MCF 10A (cell line): Measurements from ENCODE around the gene ITGA2. TPM values are rescaled to one million over a fixed set of nuclear protein-coding genes. Genes with fewer than 3 reads are reported as not detected.

Source experiments
- BruUV-seq: library from RNA; stranded (reverse); fragments of 400-500 nt; replicated peaks from 2 replicates; lab custom pipeline; 2021; lab: Mats Ljungman, UMichigan
- CTCF ChIA-PET: fragments of 300-600 bp; sonication (Branson Sonifier 250); formaldehyde crosslinking; extraction: SDS; loops from one replicate; lab custom pipeline; 2021; ENCODE audit warnings: antibody characterized with exemption, inconsistent platforms; lab: Yijun Ruan, JAX
- POLR2A ChIA-PET: fragments of 300-600, 350-650 bp; sonication (Branson Sonifier 250); formaldehyde crosslinking; extraction: SDS; loops from one replicate; lab custom pipeline; 2020; ENCODE audit warnings: antibody characterized with exemption, inconsistent platforms; lab: Yijun Ruan, JAX
- DNase-seq: peaks from one replicate; pipeline ENCODE4 v3.0.0-alpha.2; 2018; ENCODE audit not compliant: unreplicated experiment
- H3K27ac Mint-ChIP-seq: one replicate; pipeline ENCODE4 v1.8.0; 2022; ENCODE audit warnings: mild to moderate bottlenecking, low read depth, mixed read lengths; ENCODE audit not compliant: unreplicated experiment
- H3K27me3 Mint-ChIP-seq: one replicate; pipeline ENCODE4 v1.8.0; 2022; ENCODE audit warnings: mixed read lengths; ENCODE audit not compliant: insufficient read depth, unreplicated experiment
- H3K36me3 Mint-ChIP-seq: one replicate; pipeline ENCODE4 v1.8.0; 2022; ENCODE audit warnings: mild to moderate bottlenecking, moderate library complexity, mixed read lengths; ENCODE audit not compliant: insufficient read depth, unreplicated experiment
- H3K4me1 Mint-ChIP-seq: one replicate; pipeline ENCODE4 v1.8.0; 2022; ENCODE audit warnings: mixed read lengths; ENCODE audit not compliant: insufficient read depth, unreplicated experiment
- H3K4me3 Mint-ChIP-seq: one replicate; pipeline ENCODE4 v1.8.0; 2022; ENCODE audit warnings: mild to moderate bottlenecking, moderate library complexity, mixed read lengths; ENCODE audit not compliant: unreplicated experiment
- H3K9me3 Mint-ChIP-seq: one replicate; pipeline ENCODE4 v1.8.0; 2022; ENCODE audit warnings: mixed read lengths; ENCODE audit not compliant: unreplicated experiment
- intact Hi-C: fragments of 100-400 bp; cut with micrococcal nuclease; formaldehyde crosslinking; loops from 2 replicates; pipeline ENCODE4 v1.14.1; 2022
- total RNA-seq: library from RNA; stranded (reverse); gene quantifications from 2 replicates; pipeline ENCODE4 v1.2.3, GENCODE V29; 2022
- TF ChIP-seq, protein P1 (sequence below): fragments of 200-600 bp; IDR thresholded peaks from one replicate; pipeline ENCODE4 v1.8.0; 2022; ENCODE audit warnings: antibody characterized with exemption, mild to moderate bottlenecking; ENCODE audit not compliant: unreplicated experiment

ITGA2 gene
- total RNA-seq, 1 experiment from 2014 or later: 16.8 TPM

DNA sequence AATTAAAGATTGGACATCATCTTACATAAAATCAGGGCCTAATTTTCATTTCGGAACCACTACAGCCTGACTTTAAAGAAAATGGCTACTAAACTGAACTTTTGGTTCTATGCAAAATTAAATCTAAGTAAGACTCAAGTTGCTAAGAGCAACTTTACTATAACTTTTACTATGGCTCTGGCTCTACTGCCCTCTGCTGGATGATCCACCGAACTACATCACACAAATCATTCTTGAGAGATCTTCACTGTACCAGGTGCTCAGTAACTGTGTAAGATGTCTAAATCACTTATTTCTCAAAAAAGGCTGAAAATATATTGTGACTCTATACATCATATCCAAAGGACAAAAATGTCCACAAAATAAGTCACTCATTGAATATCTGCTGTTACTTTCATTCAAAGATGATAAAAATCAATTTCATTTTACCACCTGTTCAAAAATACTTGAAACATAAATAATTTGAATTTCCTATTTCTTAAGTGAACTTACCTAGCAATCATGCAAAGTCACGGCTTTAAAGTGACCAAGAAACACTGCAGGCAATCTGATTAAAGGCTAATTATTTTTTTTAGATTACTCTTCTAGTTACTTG lies 106.9 kb downstream of the ITGA2 start:
- Mint-ChIP-seq H3K4me3 (no peak overlapping the region), H3K27me3 (no peaks in the 10 kb centered on the region), H3K9me3 (no peaks in the 10 kb centered on the region), H3K4me1 (peaks cover 7% of the 10 kb centered on the region), H3K27ac (no peak overlapping the region), H3K36me3 (peaks cover 12% of the 10 kb centered on the region)
- POLR2A ChIA-PET: interaction anchor here (0.8 to 3.7 kb wide), 5 partner anchors 9 to 148 kb away, joined by 3 to 19 read pairs (median 3); no protein-coding TSS in a partner anchor
- DNase-seq: peak; percentile 70
- CTCF ChIA-PET: interaction anchor here (0.6 to 7.6 kb wide), 14 partner anchors 8 to 1116 kb away, joined by 3 to 248 read pairs (median 4); no protein-coding TSS in a partner anchor
- TF ChIP-seq, protein P1, sequence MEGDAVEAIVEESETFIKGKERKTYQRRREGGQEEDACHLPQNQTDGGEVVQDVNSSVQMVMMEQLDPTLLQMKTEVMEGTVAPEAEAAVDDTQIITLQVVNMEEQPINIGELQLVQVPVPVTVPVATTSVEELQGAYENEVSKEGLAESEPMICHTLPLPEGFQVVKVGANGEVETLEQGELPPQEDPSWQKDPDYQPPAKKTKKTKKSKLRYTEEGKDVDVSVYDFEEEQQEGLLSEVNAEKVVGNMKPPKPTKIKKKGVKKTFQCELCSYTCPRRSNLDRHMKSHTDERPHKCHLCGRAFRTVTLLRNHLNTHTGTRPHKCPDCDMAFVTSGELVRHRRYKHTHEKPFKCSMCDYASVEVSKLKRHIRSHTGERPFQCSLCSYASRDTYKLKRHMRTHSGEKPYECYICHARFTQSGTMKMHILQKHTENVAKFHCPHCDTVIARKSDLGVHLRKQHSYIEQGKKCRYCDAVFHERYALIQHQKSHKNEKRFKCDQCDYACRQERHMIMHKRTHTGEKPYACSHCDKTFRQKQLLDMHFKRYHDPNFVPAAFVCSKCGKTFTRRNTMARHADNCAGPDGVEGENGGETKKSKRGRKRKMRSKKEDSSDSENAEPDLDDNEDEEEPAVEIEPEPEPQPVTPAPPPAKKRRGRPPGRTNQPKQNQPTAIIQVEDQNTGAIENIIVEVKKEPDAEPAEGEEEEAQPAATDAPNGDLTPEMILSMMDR: peak; percentile 69
- BruUV-seq: no TSS peak
- intact Hi-C loops: loop anchor here (1.0 to 5.0 kb wide), 3 partner anchors 106 to 309 kb away; partner anchors contain the start of genes ITGA1 and PELO

DNA sequence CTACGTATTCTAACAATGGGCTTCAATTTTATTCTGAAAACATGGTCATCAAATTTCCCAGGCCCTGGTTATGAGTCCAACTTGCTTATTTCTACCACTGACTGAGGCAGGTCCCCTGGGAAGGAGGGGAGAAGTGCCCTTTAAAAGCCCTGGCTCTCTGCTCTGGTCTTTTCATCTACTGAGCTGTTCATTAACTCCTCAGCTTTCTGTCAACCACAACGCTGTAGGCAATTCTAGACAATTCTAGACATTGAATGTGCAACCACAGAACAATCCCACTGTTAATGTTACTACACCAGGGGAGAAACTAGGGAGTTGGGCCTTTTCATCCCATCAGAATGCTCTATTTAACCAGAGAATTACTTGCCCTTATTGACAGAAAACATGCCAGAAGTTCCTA lies 110.4 kb downstream of the ITGA2 start:
- Mint-ChIP-seq H3K4me1 (no peaks in the 10 kb centered on the region), H3K4me3 (no peak overlapping the region), H3K27ac (no peak overlapping the region), H3K9me3 (no peaks in the 10 kb centered on the region), H3K36me3 (peaks cover 32% of the 10 kb centered on the region), H3K27me3 (no peaks in the 10 kb centered on the region)
- POLR2A ChIA-PET: interaction anchor here (0.6 to 1.3 kb wide), 2 partner anchors 149 to 249 kb away, joined by 3 read pairs; no protein-coding TSS in a partner anchor
- TF ChIP-seq, protein P1: no peak
- DNase-seq: no peak
- no TSS peak for BruUV-seq
- CTCF ChIA-PET: interaction anchor here (0.6 to 7.6 kb wide), 3 partner anchors 10 to 152 kb away, joined by 4 to 248 read pairs (median 5); partner anchors contain the start of gene MOCS2
- intact Hi-C loops: loop anchor here (5.0 kb wide), 1 partner anchor 312 kb away; the partner anchor contains the start of genes ITGA1 and PELO

DNA sequence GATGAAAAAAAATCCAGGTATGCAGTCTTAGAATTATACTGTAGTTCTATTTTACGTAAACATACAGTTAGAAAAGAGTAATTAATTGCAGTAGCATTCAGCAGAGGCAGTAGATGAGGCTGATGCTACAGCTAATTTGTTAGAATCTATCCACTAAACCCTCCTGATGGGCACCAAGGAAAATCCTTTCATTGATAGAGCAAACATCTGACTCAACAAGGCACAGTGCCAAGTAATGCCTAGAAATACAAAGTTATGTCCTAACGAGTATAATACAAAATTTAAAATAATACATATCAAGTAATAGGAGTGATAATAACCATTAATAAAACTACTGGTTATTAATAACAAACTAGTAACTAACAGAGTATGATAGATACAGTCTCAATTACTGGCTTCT lies 111.5 kb downstream of the ITGA2 start:
- H3K9me3 Mint-ChIP-seq: no peaks in the 10 kb centered on the region
- no TSS peak for BruUV-seq
- H3K27ac Mint-ChIP-seq: no peak overlapping the region
- H3K36me3 Mint-ChIP-seq: peaks cover 42% of the 10 kb centered on the region
- peak; percentile 20 for DNase-seq
- ChIA-PET CTCF (interaction anchor here (7.6 kb wide), 1 partner anchor 153 kb away, joined by 248 read pairs; no protein-coding TSS in a partner anchor), POLR2A (interaction anchor here (0.7 to 2.0 kb wide), 3 partner anchors 9 to 146 kb away, joined by 3 to 9 read pairs (median 3); partner anchors contain the start of gene MOCS2)
- H3K4me1 Mint-ChIP-seq: peaks cover 5% of the 10 kb centered on the region
- no peaks in the 10 kb centered on the region for H3K27me3 Mint-ChIP-seq
- intact Hi-C loops: no loop called here
- TF ChIP-seq, protein P1: no peak
- no peak overlapping the region for H3K4me3 Mint-ChIP-seq

DNA sequence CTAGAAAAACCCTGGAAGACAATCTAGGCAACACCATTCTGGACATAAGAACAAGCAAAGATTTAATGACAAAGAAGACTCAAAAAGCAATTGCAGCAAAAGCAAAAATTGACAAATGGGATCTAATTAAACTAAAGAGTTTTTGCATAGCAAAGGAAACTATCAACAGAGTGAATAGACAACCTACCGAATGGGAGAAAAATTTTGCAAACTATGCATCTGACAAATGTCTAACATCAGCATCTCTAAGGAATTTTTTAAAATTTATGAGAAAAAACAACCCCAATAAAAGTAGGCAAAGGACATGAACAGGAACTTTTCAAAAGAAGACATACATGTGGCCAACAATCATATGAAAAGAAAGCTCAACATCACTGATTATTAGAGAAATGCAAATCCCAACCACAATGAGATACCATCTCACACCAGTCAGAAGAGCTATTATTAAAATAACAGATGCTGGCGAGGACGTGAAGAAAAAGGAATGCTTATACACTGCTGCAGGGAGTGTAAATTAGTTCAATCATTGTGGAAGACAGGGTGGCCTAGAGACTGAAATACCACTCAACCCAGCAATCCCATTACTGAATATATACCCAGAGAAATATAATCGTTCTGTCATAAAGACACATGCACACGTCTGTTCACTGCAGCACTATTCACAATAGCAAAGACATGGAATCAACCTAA lies 116.6 kb downstream of the ITGA2 start:
- H3K4me3 Mint-ChIP-seq: no peak overlapping the region
- CTCF ChIA-PET: interaction anchor here (0.6 to 5.9 kb wide), 7 partner anchors 10 to 304 kb away, joined by 3 to 39 read pairs (median 3); no protein-coding TSS in a partner anchor
- TF ChIP-seq, protein P1: no peak

More for the DNA sequence above, 116.6 kb downstream of the ITGA2 start:
- Mint-ChIP-seq H3K9me3 (no peaks in the 10 kb centered on the region), H3K27ac (no peak overlapping the region), H3K4me1 (peaks cover 15% of the 10 kb centered on the region), H3K27me3 (no peaks in the 10 kb centered on the region), H3K36me3 (peaks cover 39% of the 10 kb centered on the region)
- POLR2A ChIA-PET: interaction anchor here (0.9 to 1.4 kb wide), 2 partner anchors 8 to 68 kb away, joined by 3 read pairs; no protein-coding TSS in a partner anchor
- no peak for DNase-seq
- BruUV-seq: no TSS peak
- intact Hi-C loops: no loop called here
